ENCODE results near the gene KRT10.

KRT10 gene

GRCh38 chr17:40796846-40797245 lies 25.6 kb downstream of the KRT10 start:
- TF ChIP-seq CTCF (IDR thresholded peaks at IDR 0.05; ENCODE audit: insufficient read depth, low read length, missing control alignments) = no peak
- H3K4me3 ChIP-seq (ENCODE audit: low read depth, low read length) = no peak overlapping the region
- ChIA-PET CTCF (interaction anchor here (0.9 to 7.6 kb wide), 4 partner anchors 179 to 868 kb away, joined by 3 to 159 read pairs (median 8); no protein-coding TSS in a partner anchor), POLR2A (no interaction called here)
- no peak for DNase-seq (ENCODE audit: low read depth, low spot score)

DNA sequence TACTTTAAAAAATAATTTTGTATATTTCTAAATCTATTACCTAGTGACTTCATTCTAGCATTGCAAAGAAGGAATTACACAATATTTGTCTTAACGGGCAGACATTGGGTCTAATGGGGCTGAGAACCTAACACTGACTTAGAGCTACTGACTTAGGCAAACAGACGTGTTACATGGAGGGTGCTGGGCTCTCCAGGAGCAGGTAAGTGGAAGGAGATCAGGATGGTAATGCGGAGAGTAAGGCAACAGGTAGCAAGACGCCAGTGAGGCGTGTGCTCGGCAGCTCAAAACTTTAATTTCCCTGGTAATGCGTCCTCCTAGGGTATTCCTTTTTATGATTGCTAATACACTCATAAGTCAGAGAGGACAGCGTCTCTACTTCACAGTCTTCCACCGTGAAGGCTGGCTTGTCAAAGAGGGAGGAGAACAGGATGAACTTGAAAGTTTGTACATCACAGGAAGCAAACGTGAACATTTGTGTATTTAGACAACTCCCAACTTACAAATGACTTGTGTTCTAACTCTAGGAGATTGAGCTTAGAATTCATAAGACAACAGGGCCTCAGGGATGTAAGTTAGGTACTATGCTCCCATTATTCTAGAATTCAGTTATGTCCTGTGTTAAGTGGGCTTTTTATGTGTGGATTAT lies 27.3 kb downstream of the KRT10 start:
- H3K4me3 ChIP-seq (ENCODE audit: low read depth, low read length) = no peak overlapping the region
- no peak for TF ChIP-seq CTCF (IDR thresholded peaks at IDR 0.05; ENCODE audit: insufficient read depth, low read length, missing control alignments)
- POLR2A ChIA-PET = no interaction called here
- CTCF ChIA-PET = interaction anchor here (1.0 to 7.6 kb wide), 5 partner anchors 9 to 870 kb away, joined by 5 to 159 read pairs (median 13); no protein-coding TSS in a partner anchor
- DNase-seq (ENCODE audit: low read depth, low spot score) = no peak

DNA sequence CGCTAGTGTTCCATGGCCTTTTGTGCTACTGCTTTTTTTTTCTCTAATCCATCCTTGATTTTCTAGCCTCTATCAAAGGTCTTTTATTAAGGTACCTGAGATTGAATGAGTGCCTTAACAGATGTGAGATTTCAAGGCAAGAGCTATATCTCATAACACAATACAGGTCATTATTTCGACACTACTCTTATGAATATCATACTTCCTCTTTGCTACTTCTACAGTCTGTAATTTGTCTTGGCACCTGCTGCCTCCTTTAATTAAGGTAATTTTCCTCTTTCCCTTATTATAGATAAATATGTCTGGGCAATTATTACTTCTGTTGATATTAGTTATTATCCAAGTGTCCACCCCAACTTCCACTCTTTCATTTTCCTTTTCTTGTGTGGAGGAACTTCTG lies 27.9 kb downstream of the KRT10 start:
- ChIA-PET CTCF (interaction anchor here (1.3 to 7.6 kb wide), 3 partner anchors 9 to 868 kb away, joined by 5 to 159 read pairs (median 43); no protein-coding TSS in a partner anchor), POLR2A (no interaction called here)
- H3K4me3 ChIP-seq (ENCODE audit: low read depth, low read length) = no peak overlapping the region
- no peak for DNase-seq (ENCODE audit: low read depth, low spot score)
- no peak for TF ChIP-seq CTCF (IDR thresholded peaks at IDR 0.05; ENCODE audit: insufficient read depth, low read length, missing control alignments)

DNA sequence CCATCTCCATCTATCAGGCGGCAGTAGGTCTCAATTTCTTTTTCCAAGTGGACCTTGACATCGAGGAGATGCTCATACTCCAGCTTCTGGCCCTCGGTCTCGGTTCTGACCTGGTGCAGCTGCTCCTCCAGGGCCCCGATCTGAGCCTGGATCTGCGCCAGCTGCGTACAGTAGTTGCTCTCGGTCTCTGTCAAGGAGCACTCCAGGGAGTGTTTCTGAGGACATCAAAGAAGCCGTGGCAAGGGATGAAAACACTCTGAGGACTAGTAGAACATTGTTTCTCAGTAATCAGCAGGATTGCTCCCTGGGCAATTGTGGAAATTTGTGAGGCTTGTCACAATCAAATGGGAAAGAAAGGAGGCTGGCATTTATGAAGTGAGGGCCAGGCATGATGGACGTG lies 28.6 kb downstream of the KRT10 start:
- DNase-seq (ENCODE audit: low read depth, low spot score) = no peak
- H3K4me3 ChIP-seq (ENCODE audit: low read depth, low read length) = no peak overlapping the region
- POLR2A ChIA-PET = no interaction called here
- CTCF ChIA-PET = interaction anchor here (1.1 to 7.6 kb wide), 4 partner anchors 10 to 855 kb away, joined by 3 to 159 read pairs (median 24); no protein-coding TSS in a partner anchor
- no peak for TF ChIP-seq CTCF (IDR thresholded peaks at IDR 0.05; ENCODE audit: insufficient read depth, low read length, missing control alignments)

GRCh38 chr17:40791787-40792436 lies 30.5 kb downstream of the KRT10 start:
- POLR2A ChIA-PET = no interaction called here
- DNase-seq (ENCODE audit: low read depth, low spot score) = no peak
- CTCF ChIA-PET = interaction anchor here (0.8 to 7.6 kb wide), 26 partner anchors 12 to 874 kb away, joined by 3 to 159 read pairs (median 4); partner anchors contain the start of gene SMARCE1
- peak; percentile 48 for TF ChIP-seq CTCF (IDR thresholded peaks at IDR 0.05; ENCODE audit: insufficient read depth, low read length, missing control alignments)
- H3K4me3 ChIP-seq (ENCODE audit: low read depth, low read length) = no peak overlapping the region

- ChIA-PET CTCF (interaction anchor here (0.8 to 7.6 kb wide), 21 partner anchors 11 to 875 kb away, joined by 3 to 159 read pairs (median 5); partner anchors contain the start of gene SMARCE1), POLR2A (interaction anchor here (0.7 kb wide), 1 partner anchor 565 kb away, joined by 4 read pairs; no protein-coding TSS in a partner anchor)
- H3K4me3 ChIP-seq (ENCODE audit: low read depth, low read length) = no peak overlapping the region
- DNase-seq (ENCODE audit: low read depth, low spot score) = no peak
- TF ChIP-seq CTCF (IDR thresholded peaks at IDR 0.05; ENCODE audit: insufficient read depth, low read length, missing control alignments) = no peak
Measured at GRCh38 chr17:40791111-40791510, 31.3 kb downstream of the KRT10 start.
